Skeletal muscle satellite cell (primary cell): ENCODE results near the gene KANSL1.

Experiments used
- H3K27me3 ChIP-seq: 2 replicates; pipeline ENCODE4 v1.7.0; 2013; ENCODE audit warnings: low read length; ENCODE audit not compliant: control insufficient read depth, insufficient read depth
- H3K36me3 ChIP-seq: 2 replicates; pipeline ENCODE4 v1.7.0; 2013; ENCODE audit warnings: mild to moderate bottlenecking, control low read depth, low read length; ENCODE audit not compliant: insufficient read depth
- H3K4me1 ChIP-seq: 2 replicates; pipeline ENCODE4 v1.7.0; 2013; ENCODE audit warnings: low read length; ENCODE audit not compliant: control insufficient read depth, insufficient read depth
- H3K4me2 ChIP-seq: 2 replicates; pipeline ENCODE4 v1.7.0; 2013; ENCODE audit warnings: mild to moderate bottlenecking, low read length
- H3K4me3 ChIP-seq: 2 replicates; pipeline ENCODE4 v1.7.0; 2013; ENCODE audit warnings: low read length
- H3K9ac ChIP-seq: 2 replicates; pipeline ENCODE4 v1.7.0; 2013; ENCODE audit warnings: mild to moderate bottlenecking, low read depth, low read length, moderate library complexity
- H3K9me3 ChIP-seq: replicated peaks from 2 replicates; pipeline ENCODE4 v1.7.0; 2013; ENCODE audit warnings: mild to moderate bottlenecking, control low read depth, low read length

Gene KANSL1

GRCh38 chr17:46179375-46179999 is 13.7 kb downstream of the KANSL1 start:
- Histone ChIP-seq H3K9ac (no peak overlapping the region), H3K4me2 (no peak overlapping the region), H3K27me3 (no peaks in the 10 kb centered on the region), H3K4me1 (peaks cover 36% of the 10 kb centered on the region), H3K36me3 (no peaks in the 10 kb centered on the region), H3K9me3 (no peaks in the 10 kb centered on the region), H3K4me3 (no peak overlapping the region)

- Histone ChIP-seq H3K36me3 (no peaks in the 10 kb centered on the region), H3K4me3 (no peak overlapping the region), H3K9me3 (no peaks in the 10 kb centered on the region), H3K4me1 (peaks cover 36% of the 10 kb centered on the region), H3K27me3 (no peaks in the 10 kb centered on the region), H3K4me2 (peak overlapping the region; percentile 2), H3K9ac (no peak overlapping the region)
Observed at GRCh38 chr17:46178550-46179214, 14.5 kb downstream of the KANSL1 start.

- H3K4me3 ChIP-seq: no peak overlapping the region
- no peak overlapping the region for H3K4me2 ChIP-seq
- H3K36me3 ChIP-seq: peaks cover under 1% of the 10 kb centered on the region
- no peaks in the 10 kb centered on the region for H3K9me3 ChIP-seq
- no peaks in the 10 kb centered on the region for H3K27me3 ChIP-seq
- H3K9ac ChIP-seq: no peak overlapping the region
- peaks cover 36% of the 10 kb centered on the region for H3K4me1 ChIP-seq
Observed at GRCh38 chr17:46176975-46177374, 16.3 kb downstream of the KANSL1 start.

DNA sequence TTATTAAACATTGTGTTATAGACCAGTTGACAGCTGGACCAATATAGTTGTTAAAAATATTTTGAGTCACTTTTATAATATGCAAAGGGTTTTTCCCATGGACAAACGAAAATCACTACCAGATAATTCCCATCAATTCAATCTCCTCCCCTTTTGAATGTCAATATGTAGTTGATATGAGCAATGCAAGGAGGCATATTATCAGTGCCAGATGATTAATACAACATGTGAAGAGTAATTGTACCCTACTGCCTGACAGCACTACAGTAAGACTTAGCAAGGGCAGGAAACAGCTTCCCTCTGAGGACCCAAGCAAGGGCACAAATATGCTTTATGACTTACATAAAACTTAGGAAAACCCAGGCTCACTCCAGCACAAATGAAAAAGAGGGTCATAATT is 17.3 kb downstream of the KANSL1 start:
- no peak overlapping the region for H3K4me2 ChIP-seq
- H3K4me1 ChIP-seq: peaks cover 36% of the 10 kb centered on the region
- no peaks in the 10 kb centered on the region for H3K27me3 ChIP-seq
- H3K36me3 ChIP-seq: peaks cover 12% of the 10 kb centered on the region
- H3K9me3 ChIP-seq: no peaks in the 10 kb centered on the region
- H3K4me3 ChIP-seq: no peak overlapping the region
- H3K9ac ChIP-seq: no peak overlapping the region

DNA sequence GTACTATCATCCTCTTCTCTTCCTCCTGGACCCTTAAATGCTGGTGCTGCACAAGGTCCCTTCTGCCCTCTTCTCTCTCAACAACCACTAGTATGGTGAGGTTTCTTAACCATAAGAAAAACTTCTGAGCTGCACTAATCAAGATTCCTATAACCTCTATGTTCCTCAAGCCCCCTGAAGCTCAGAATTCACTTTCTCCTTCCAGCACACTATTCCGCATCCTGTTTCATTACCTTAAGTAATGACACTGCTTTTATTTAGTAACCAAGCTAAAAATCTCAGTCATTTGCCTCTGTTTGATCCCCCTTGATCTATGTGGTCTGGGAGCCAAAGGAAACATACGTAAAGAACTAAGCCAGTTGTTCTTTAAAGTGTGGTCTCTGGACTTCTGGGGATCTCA is 20.1 kb downstream of the KANSL1 start:
- Histone ChIP-seq H3K4me3 (no peak overlapping the region), H3K27me3 (no peaks in the 10 kb centered on the region), H3K9me3 (no peaks in the 10 kb centered on the region), H3K4me2 (no peak overlapping the region), H3K4me1 (peaks cover 30% of the 10 kb centered on the region), H3K36me3 (peaks cover 30% of the 10 kb centered on the region), H3K9ac (no peak overlapping the region)

GRCh38 chr17:46171939-46172338 is 21.3 kb downstream of the KANSL1 start:
- H3K27me3 ChIP-seq: no peaks in the 10 kb centered on the region
- no peak overlapping the region for H3K4me2 ChIP-seq
- no peak overlapping the region for H3K4me3 ChIP-seq
- peaks cover 35% of the 10 kb centered on the region for H3K4me1 ChIP-seq
- peaks cover 30% of the 10 kb centered on the region for H3K36me3 ChIP-seq
- no peak overlapping the region for H3K9ac ChIP-seq
- H3K9me3 ChIP-seq: no peaks in the 10 kb centered on the region

DNA sequence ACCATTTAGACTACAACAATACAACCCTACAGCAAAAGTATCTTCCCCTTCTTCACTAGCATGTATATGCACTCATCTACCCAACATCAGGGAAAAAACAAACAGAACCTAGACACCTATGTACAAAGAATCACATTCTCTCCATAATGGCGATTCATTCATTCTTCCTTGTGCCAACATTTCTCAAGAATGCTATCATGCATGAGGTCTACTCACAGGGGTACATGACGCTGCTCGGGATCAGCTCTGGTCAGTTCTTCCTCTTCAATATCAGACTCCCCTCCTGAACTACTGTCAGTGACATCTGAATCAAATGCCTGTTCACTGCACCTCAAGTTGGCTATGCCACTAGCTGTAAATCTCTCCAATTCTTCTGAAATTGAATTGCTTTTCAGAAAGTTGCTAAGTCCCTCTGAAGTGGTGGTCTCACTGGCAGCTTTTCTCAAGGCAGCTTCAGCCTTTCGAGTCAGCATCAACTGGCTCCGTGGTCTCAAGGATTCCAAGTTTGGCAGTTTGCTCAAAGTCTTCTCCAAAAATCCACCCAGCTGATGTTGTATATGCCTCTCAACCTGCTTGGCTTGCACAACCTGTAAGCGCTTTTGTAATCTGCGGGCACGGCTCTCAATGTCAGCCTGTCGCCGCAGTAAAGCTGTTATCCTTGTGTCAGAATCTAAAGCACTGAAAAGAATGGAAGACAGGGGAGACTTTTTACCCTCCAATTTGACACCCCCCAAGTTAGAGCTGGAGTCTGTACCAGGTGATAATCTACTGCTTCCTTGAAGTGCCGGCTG is 22.4 kb downstream of the KANSL1 start:
- Histone ChIP-seq H3K4me2 (no peak overlapping the region), H3K36me3 (peaks cover 30% of the 10 kb centered on the region), H3K4me3 (no peak overlapping the region), H3K9me3 (no peaks in the 10 kb centered on the region), H3K27me3 (no peaks in the 10 kb centered on the region), H3K9ac (no peak overlapping the region), H3K4me1 (peaks cover 32% of the 10 kb centered on the region)

DNA sequence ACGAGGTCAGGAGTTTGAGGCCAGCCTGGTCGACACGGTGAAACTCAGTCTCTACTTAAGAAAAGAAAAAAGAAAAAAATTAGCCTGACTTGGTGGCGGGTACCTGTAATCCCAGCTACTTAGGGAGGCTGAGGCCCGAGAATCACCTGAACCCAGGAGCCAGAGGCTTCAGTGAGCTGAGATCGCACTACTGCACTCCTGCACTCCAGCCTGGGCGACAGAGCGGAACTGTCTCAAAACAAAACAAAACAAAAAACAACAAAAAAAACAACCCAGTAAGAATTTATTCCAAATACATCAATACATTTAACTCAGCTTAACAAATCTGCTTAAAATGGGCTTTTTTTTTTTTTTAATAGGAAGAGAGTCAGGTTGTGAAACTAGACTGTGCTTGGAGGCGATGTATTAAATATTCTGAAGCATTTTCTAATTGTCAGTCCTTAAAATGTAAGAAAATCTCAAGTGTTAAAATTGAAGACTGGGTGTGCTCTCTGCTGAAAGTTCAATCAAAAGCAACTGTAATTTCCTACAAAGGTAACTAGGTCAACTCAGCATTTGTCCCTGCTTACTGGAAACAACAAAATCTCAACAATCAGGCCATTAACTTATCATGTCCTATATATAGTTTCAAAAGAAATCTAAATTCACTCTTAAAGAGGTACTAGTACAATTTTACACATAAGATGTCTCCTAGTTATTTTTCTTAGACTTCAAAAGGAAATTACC is 23.2 kb downstream of the KANSL1 start:
- peaks cover 30% of the 10 kb centered on the region for H3K36me3 ChIP-seq
- H3K27me3 ChIP-seq: no peaks in the 10 kb centered on the region
- no peak overlapping the region for H3K9ac ChIP-seq
- no peak overlapping the region for H3K4me3 ChIP-seq
- peaks cover 28% of the 10 kb centered on the region for H3K4me1 ChIP-seq
- H3K9me3 ChIP-seq: no peaks in the 10 kb centered on the region
- no peak overlapping the region for H3K4me2 ChIP-seq

DNA sequence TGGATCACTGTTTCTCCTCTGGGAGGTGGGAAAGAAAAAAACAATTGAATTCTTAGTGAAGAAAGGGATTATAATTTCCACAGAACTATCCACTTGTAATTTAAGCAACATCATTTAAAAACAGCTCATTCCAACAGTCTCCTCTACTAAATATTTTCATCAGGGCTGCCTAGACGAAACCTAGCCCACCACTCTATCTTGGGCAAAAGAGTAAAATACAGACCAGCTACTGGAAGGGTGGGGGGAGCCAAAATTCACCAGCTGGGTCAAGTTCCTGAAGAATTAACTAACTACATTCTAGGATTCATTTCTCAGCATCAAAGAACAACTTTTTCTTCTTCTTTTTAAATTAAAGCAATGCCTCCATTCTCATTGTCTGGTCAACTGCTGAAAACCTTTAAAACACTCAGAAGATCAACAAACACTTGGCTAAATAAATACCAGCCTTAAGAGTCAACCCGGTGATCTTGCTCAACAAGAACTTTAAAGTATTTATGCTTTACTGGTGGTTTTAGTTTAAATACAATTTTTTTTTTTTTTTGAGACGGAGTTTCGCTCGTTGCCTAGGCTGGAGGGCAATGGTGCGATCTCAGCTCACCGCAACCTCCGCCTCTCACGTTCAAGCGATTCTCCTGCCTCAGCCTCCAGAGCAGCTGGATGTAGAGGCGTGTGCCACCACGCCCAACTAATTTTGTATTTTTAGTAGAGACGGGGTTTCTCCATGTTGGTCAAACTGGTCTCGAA is 25.2 kb downstream of the KANSL1 start:
- H3K27me3 ChIP-seq: no peaks in the 10 kb centered on the region
- H3K9ac ChIP-seq: no peak overlapping the region
- H3K4me2 ChIP-seq: peak overlapping the region; percentile 51
- H3K9me3 ChIP-seq: no peaks in the 10 kb centered on the region
- peaks cover 30% of the 10 kb centered on the region for H3K36me3 ChIP-seq
- peak overlapping the region; percentile 5 for H3K4me3 ChIP-seq
- peaks cover 28% of the 10 kb centered on the region for H3K4me1 ChIP-seq

DNA sequence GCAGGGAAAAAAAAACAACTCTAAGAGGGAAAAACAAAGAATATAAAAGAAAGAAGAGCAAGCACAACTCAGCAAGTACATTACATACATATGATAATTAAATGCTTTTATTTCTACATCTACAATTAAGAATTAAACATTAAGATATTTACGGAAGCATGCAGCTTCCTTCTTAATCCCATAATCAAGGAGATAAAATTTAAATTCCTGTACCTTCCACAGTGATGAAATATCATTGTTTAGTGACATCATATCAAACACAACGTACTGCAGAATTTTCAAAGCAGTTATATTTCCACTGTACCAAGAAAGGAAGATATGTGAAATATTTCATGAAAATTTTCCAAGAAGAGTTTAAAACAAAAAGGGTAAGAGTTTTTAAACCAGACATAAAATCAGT is 26.0 kb downstream of the KANSL1 start:
- peak overlapping the region; percentile 51 for H3K4me2 ChIP-seq
- H3K27me3 ChIP-seq: no peaks in the 10 kb centered on the region
- H3K4me3 ChIP-seq: no peak overlapping the region
- no peaks in the 10 kb centered on the region for H3K9me3 ChIP-seq
- peaks cover 30% of the 10 kb centered on the region for H3K36me3 ChIP-seq
- no peak overlapping the region for H3K9ac ChIP-seq
- H3K4me1 ChIP-seq: peaks cover 28% of the 10 kb centered on the region
